GM18505 (cell line): Measurements from ENCODE around the gene ZNF674.

Source experiments
- ATAC-seq: cut with Tn5 transposase; IDR thresholded peaks from one replicate; pipeline ENCODE4 v1.9.1; 2021; ENCODE audit not compliant: unreplicated experiment
- POLR2A ChIP-seq: IDR thresholded peaks from 4 replicates; pipeline ENCODE4 v1.6.1; 2011; ENCODE audit warnings: borderline replicate concordance; ENCODE audit not compliant: insufficient read depth, insufficient read length; ENCODE audit errors: extremely low read depth

ZNF674 gene

GRCh38 chrX:46477435-46477834 lies 67.8 kb downstream of the ZNF674 start:
- no peak for TF ChIP-seq POLR2A
- ATAC-seq = no peak

- TF ChIP-seq POLR2A = no peak
- ATAC-seq = no peak
These were observed 80.0 kb downstream of the ZNF674 start for GRCh38 chrX:46465203-46465602.

GRCh38 chrX:46463682-46464081 lies 81.5 kb downstream of the ZNF674 start:
- TF ChIP-seq POLR2A = no peak
- no peak for ATAC-seq

GRCh38 chrX:46461660-46462191 lies 83.5 kb downstream of the ZNF674 start:
- TF ChIP-seq POLR2A = no peak
- ATAC-seq = peak; percentile 90

GRCh38 chrX:46460801-46461659 lies 84.2 kb downstream of the ZNF674 start:
- peak; percentile 8 for ATAC-seq

- no peak for ATAC-seq
- TF ChIP-seq POLR2A = no peak
These were observed 85.6 kb downstream of the ZNF674 start for GRCh38 chrX:46459603-46460002.

- no peak for TF ChIP-seq POLR2A
- no peak for ATAC-seq
These were observed 88.9 kb downstream of the ZNF674 start for GRCh38 chrX:46456125-46456922.
